Activated T-helper 1 cell treated with Interleukin-2 at 50 U/mL for 16 hours (primary cell): ENCODE data around the gene ADIPOR2.
"Not testable (repeated sequence)": the region's sequence is repeated elsewhere in the genome, so short reads cannot be mapped to it uniquely, and the experiment has no call there.

Experiments used
- DNase-seq: peaks from one replicate; pipeline ENCODE4 v3.0.0-alpha.2; 2020; ENCODE audit warnings: low read depth

ADIPOR2 gene

GRCh38 chr12:1815814-1816729 lies 125.2 kb downstream of the ADIPOR2 start:
- no peak for DNase-seq

- DNase-seq = no peak
Observed at GRCh38 chr12:1816730-1817348, 126.0 kb downstream of the ADIPOR2 start.

GRCh38 chr12:1817928-1818327 lies 127.1 kb downstream of the ADIPOR2 start:
- not testable (repeated sequence) for DNase-seq

GRCh38 chr12:1819050-1819449 lies 128.2 kb downstream of the ADIPOR2 start:
- no peak for DNase-seq

- no peak for DNase-seq
Observed at GRCh38 chr12:1819571-1819970, 128.7 kb downstream of the ADIPOR2 start.

- DNase-seq = no peak
Observed at GRCh38 chr12:1820191-1820895, 129.5 kb downstream of the ADIPOR2 start, which contains the start of gene LRTM2. TSS of gene LRTM2 (plus strand) at chr12:1820565. CDS start at chr12:1828149, 7,584 bp downstream.

GRCh38 chr12:1820896-1821291 lies 130.0 kb downstream of the ADIPOR2 start:
- no peak for DNase-seq

GRCh38 chr12:1821805-1822204 lies 130.9 kb downstream of the ADIPOR2 start:
- no peak for DNase-seq

GRCh38 chr12:1822699-1823098 lies 131.8 kb downstream of the ADIPOR2 start:
- no peak for DNase-seq

- no peak for DNase-seq
Observed at GRCh38 chr12:1823237-1823636, 132.4 kb downstream of the ADIPOR2 start.

- no peak for DNase-seq
Observed at GRCh38 chr12:1825382-1826102, 134.7 kb downstream of the ADIPOR2 start.

GRCh38 chr12:1826401-1826800 lies 135.5 kb downstream of the ADIPOR2 start:
- no peak for DNase-seq

GRCh38 chr12:1826867-1827705 lies 136.2 kb downstream of the ADIPOR2 start:
- no peak for DNase-seq

GRCh38 chr12:1827826-1828805 lies 137.2 kb downstream of the ADIPOR2 start:
- no peak for DNase-seq

- no peak for DNase-seq
Observed at GRCh38 chr12:1828856-1829255, 138.0 kb downstream of the ADIPOR2 start.

- no peak for DNase-seq
Observed at GRCh38 chr12:1829306-1829900, 138.5 kb downstream of the ADIPOR2 start.

GRCh38 chr12:1830401-1830845 lies 139.6 kb downstream of the ADIPOR2 start:
- no peak for DNase-seq

GRCh38 chr12:1830981-1831963 lies 140.4 kb downstream of the ADIPOR2 start:
- DNase-seq = no peak
